ENCODE results near the gene UGT1A7.

UGT1A7 gene

GRCh38 chr2:233663911-233664310 is 17.8 kb upstream of the UGT1A7 start:
- Histone ChIP-seq H3K27me3 (replicated peaks) (no peaks in the 10 kb centered on the region), H3K36me3 (replicated peaks) (no peaks in the 10 kb centered on the region), H3K4me3 (ENCODE audit: low read depth, low read length) (no peak overlapping the region), H3K27ac (no peak overlapping the region)
- DNase-seq = peak; percentile 15
- no peak for TF ChIP-seq CTCF (IDR thresholded peaks at IDR 0.05; ENCODE audit: low read depth, low read length, missing control alignments)
- in situ Hi-C loops (cut with HindIII; ENCODE audit: low pct_ligation_motif_present, low sequenced_read_pairs) = no loop called here

- Histone ChIP-seq H3K27me3 (replicated peaks) (no peaks in the 10 kb centered on the region), H3K36me3 (replicated peaks) (no peaks in the 10 kb centered on the region), H3K27ac (no peak overlapping the region), H3K4me3 (ENCODE audit: low read depth, low read length) (no peak overlapping the region)
- in situ Hi-C loops (cut with HindIII; ENCODE audit: low pct_ligation_motif_present, low sequenced_read_pairs) = no loop called here
- no peak for TF ChIP-seq CTCF (IDR thresholded peaks at IDR 0.05; ENCODE audit: low read depth, low read length, missing control alignments)
- DNase-seq = no peak
Observed at GRCh38 chr2:233668605-233669260, 13.0 kb upstream of the UGT1A7 start.

GRCh38 chr2:233671290-233672161 is 10.2 kb upstream of the UGT1A7 start, which contains the start of gene UGT1A9:
TSS of gene UGT1A9 (plus strand) at chr2:233671898. CDS start at chr2:233671935, 37 bp downstream.
- Histone ChIP-seq H3K27me3 (replicated peaks) (no peaks in the 10 kb centered on the region), H3K36me3 (replicated peaks) (no peaks in the 10 kb centered on the region), H3K4me3 (ENCODE audit: low read depth, low read length) (no peak within 1 kb of the TSS), H3K27ac (no peak within 1 kb of the TSS)
- in situ Hi-C loops (cut with HindIII; ENCODE audit: low pct_ligation_motif_present, low sequenced_read_pairs) = no loop called here
- DNase-seq = no peak
- no peak for TF ChIP-seq CTCF (IDR thresholded peaks at IDR 0.05; ENCODE audit: low read depth, low read length, missing control alignments)

GRCh38 chr2:233672886-233673285 is 8.8 kb upstream of the UGT1A7 start:
- Histone ChIP-seq H3K36me3 (replicated peaks) (no peaks in the 10 kb centered on the region), H3K27me3 (replicated peaks) (no peaks in the 10 kb centered on the region), H3K27ac (no peak overlapping the region), H3K4me3 (ENCODE audit: low read depth, low read length) (no peak overlapping the region)
- no peak for TF ChIP-seq CTCF (IDR thresholded peaks at IDR 0.05; ENCODE audit: low read depth, low read length, missing control alignments)
- in situ Hi-C loops (cut with HindIII; ENCODE audit: low pct_ligation_motif_present, low sequenced_read_pairs) = no loop called here
- DNase-seq = no peak

- no peak for TF ChIP-seq CTCF (IDR thresholded peaks at IDR 0.05; ENCODE audit: low read depth, low read length, missing control alignments)
- Histone ChIP-seq H3K27ac (no peak overlapping the region), H3K4me3 (ENCODE audit: low read depth, low read length) (no peak overlapping the region), H3K27me3 (replicated peaks) (no peaks in the 10 kb centered on the region), H3K36me3 (replicated peaks) (no peaks in the 10 kb centered on the region)
- in situ Hi-C loops (cut with HindIII; ENCODE audit: low pct_ligation_motif_present, low sequenced_read_pairs) = no loop called here
- no peak for DNase-seq
Observed at GRCh38 chr2:233673896-233674295, 7.8 kb upstream of the UGT1A7 start.
